GM19438 (cell line): ENCODE results near the gene CCNK.

ENCODE experiments used
- ATAC-seq: cut with Tn5 transposase; IDR thresholded peaks from one replicate; pipeline ENCODE4 v1.9.1; 2021; ENCODE audit warnings: low read depth; ENCODE audit not compliant: unreplicated experiment

CCNK gene

DNA sequence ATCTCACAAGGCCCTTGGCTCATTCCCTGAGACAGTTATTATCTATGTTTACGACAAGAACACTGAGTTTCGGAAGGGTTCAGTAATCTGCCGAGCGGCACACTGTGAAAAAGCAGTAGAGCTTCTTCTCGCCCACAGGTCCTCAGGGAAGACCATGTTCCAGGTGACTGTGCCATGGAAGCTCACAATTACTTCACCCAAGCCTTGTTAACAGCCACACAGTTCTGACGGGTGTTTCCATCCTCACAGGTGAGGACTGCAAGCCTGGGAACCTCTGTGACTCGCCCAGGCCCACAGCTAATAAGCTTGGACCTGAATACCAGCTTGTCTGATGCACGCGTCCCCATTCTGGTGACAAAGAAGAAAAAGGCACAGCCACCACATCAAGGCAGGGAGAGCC is 15.9 kb upstream of the CCNK start:
- no peak for ATAC-seq

DNA sequence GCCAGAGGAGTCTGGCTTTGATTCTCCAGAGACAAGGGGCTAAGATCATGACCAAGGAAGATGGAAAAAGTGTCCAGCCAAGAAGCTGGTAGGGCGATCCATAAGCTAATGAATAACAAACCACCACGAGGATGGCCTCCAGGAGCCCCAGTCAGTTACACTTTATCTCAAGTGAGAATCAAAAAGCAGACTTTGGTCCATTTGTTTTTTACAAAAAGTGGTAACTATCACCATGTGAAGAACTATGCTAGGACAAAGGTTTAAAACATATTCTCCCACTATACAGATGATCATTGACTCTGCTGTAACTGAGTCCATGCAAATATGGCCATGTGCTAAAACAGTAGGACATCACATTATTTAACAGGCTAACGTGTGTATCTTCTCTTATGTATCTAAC is 14.5 kb upstream of the CCNK start:
- no peak for ATAC-seq

- no peak for ATAC-seq
Measured at GRCh38 chr14:99467336-99468078, 13.7 kb upstream of the CCNK start.

DNA sequence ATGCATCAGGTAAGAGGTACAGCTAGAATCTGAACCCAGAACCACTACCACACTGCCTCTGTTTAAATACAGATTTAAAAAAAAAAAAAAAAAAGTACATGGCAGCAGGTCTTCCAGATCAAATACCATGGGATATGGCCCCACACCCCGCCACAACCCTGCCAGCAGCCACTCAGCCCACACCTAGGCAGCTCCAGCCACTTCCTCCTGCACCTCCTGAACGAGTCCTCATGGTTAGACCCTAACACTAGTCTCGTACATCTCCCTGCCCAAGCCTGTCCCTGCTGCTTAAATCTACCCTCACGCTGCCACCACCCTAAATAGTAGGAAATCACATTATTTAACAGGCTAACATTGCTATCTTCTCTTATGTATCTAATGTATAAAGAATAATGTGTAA is 13.1 kb upstream of the CCNK start:
- ATAC-seq, result no peak

GRCh38 chr14:99468836-99469592 is 12.2 kb upstream of the CCNK start:
- no peak for ATAC-seq

GRCh38 chr14:99471731-99472130 is 9.5 kb upstream of the CCNK start:
- ATAC-seq, result no peak

GRCh38 chr14:99472937-99473336 is 8.3 kb upstream of the CCNK start:
- no peak for ATAC-seq

- no peak for ATAC-seq
Measured at GRCh38 chr14:99473458-99473857, 7.8 kb upstream of the CCNK start.

DNA sequence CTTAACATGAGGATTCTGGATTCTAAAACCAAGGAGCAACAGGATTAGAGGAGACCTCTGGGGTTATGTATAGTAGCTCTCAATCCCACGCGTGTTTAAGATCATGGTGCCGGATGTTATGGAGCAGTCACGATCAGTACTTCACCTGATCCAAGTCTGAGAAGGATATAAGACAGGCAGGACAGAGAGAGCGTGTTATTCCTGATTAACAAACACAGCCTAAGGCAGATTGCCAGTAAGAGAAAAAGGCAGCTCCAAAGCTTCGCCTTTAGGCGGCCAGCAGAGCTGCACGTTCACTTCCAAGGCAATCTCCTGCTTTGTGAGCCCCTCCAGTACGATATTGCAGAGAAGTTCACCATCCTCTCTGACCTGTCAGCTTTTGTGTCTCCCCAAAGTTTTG is 6.0 kb upstream of the CCNK start:
- ATAC-seq, result no peak

DNA sequence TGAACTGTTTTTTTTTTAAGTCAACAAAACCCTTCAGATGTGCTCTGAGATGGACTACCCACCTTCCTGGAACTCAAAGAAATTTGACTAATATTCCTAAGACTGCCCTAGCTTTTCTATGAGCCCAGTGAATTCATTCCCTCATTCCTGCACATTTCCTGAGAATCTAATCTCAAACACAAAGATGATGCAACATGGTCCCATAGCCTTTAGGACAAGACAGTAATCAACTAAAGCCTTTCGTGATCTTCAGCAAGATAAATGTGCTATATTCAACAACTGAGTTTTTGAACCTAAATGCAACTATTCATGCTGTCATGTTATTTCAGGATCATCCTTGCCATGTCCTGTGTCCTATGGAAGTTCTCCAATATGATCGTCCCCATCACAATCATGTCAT is 5.5 kb upstream of the CCNK start:
- no peak for ATAC-seq

DNA sequence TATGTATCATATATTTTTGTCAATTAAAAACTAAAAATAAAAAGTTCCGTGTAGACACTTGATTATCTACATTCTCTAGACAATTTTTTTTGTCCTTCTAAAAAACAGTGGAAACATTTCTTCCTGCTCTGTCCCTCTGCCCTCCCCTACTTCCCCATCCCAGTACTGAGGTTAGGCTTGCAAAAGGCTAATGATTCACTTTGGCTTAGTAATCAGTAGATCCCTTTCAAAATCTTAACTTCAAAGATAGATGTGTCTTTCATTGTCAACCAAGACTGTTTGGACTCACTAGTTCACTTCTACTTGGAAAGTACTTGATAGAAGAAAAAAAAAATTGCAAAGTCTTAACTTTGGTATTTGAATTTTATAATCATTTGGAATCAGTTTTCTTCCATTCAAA is 4.3 kb upstream of the CCNK start:
- ATAC-seq, result no peak

DNA sequence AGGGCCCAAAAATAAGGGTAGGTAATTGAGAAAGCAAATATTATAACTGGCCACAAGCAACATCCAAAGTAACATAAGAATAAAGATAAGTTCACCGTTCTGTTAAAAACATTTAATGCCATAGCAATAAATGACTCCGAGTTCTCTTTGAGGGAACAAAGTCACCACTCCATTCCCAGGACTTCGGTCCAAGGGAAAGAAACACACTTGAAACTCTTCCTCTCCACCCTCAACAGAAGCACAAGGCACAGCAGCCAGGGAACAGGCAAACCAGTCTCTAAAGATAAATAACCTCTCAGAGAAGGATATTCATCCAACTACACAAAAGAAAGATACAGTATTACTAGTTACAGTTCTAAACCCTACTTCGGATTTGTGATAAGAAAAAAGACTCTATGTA is 3.1 kb upstream of the CCNK start:
- ATAC-seq, result no peak

GRCh38 chr14:99479160-99479905 is 1.9 kb upstream of the CCNK start:
- ATAC-seq, result no peak

DNA sequence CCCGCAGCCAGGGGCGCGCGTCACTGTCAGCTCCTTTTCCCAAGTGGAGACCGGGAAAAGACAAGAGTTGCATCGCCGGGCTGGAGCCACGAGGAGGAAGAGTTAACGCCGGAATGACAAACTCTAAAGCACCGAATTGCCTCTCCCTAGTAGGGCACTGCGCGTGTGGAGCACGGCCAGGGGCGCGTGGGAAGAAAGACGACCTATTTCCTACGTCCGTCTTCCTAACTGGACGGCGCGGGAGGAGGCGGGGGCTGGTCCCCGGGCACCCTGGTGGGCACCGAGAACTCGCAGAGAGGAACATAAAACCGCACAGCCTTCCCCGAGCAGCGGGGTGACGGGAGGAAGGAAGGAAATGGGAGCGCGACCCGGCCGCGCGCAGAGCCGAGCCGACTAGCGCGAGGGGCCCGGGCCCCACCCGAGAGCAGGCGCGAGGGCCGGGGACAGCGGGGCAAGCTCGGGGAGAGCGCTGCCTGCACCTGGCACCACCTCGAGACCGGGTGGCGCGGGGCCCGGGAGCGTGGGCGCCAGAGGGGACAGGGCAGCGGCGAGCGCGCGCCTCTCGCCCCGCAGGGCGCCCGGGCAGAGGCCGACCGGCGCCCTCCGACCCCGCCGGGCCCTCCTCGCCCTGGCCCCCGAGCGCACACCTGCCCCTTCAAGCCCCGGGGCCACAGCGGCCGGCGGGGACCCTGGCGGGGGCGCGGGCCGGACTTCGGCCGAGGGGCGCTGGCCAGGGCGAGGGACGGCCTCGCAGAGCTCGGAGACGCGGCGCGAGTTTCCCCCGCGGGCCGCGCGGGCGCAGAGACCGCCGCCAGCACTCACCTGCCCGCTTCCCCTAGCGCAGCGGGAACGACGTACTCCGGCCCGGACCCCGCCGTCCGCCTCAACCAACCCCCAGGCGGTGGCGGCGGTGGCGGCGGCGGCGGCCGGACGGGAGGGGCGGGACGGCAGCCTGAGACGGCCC is 1.0 kb upstream of the CCNK start, which contains the start of gene SETD3:
Gene SETD3 (minus strand): TSS at position 954 of the 964 bp plus-strand sequence. CDS start 15,054 bp downstream, outside the sequence.
- peak; percentile 4 for ATAC-seq

DNA sequence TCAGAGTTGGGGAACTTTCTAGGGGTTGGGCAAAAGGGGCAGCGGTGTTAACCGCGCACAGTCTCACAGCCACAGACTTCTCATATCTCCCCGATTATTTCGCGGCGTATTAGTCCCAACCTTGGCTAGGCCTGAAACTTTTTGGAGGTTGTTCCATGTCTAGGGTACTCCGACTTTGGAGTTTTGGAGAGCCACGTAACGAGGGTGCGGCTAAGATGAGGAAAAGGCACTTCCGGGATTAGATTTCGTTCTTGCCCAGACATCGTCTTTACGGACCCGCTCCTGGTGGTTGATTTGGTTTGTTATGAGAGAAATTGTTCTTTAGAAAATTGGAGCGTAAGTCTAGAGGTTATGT is 513 bp downstream of the CCNK start:
- ATAC-seq, result no peak

GRCh38 chr14:99484106-99484505 is 2.9 kb downstream of the CCNK start:
- ATAC-seq, result no peak

- no peak for ATAC-seq
Measured at GRCh38 chr14:99497341-99497740, 16.1 kb downstream of the CCNK start.

GRCh38 chr14:99497894-99498293 is 16.7 kb downstream of the CCNK start:
- ATAC-seq, result no peak

- ATAC-seq, result no peak
Measured at GRCh38 chr14:99502989-99503421, 21.8 kb downstream of the CCNK start.

GRCh38 chr14:99503848-99504453 is 22.7 kb downstream of the CCNK start:
- no peak for ATAC-seq
